Stimulated activated CD8-positive, alpha-beta memory T cell treated with anti-CD3 and anti-CD28 coated beads, Interleukin-15, amount 100 ng/mL, for 1 hour (primary cell): ENCODE measurements around the gene SOX15.
"Not testable (repeated sequence)": the region's sequence is repeated elsewhere in the genome, so short reads cannot be mapped to it uniquely, and the experiment has no call there.

Source experiments
- DNase-seq: peaks from one replicate; pipeline ENCODE4 v3.0.0-alpha.2; 2020; ENCODE audit warnings: low read depth

The SOX15 gene

DNA sequence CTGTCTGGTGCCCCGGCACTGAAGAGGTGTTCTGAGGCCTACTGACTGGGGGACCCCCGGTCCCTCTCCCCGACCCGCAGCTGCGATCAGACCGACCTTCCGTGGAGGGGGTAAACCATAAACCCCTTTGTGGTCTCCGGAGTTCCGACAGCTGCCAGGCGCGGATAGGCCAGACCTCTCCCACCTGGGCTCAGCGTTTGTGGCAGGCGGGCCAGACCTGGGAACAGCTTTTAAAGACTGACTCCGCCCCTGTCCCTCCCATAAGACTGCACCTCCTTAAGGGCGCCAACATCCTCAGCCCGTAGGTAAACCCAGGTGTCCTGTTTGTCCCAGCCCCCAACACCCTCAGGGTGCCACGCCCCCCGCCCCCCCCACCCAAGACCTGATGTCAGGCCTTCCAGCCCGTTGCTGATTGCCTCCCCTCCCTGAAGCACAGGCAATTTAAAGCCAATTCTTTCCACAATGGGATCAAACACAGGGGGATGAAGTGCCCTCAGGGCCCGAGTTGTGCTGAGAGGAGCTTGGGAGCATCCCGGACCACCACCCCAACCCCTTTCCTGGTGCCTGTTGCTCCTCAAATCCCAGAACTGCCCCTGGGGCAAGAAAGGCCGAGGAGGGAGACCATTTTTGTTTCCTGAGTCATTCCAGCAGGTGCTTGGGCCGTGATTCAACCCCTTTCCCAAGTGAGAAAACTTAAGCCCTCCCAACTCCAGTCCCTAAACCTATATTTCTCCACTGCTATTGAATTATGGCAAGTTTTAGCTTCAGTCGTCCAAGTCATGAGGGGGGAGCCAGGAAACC, at the start of gene SOX15:
SOX15 (minus strand) TSS at position 204 of the 801 bp plus-strand sequence. CDS start 418 bp downstream, outside the sequence.
- DNase-seq: no peak

DNA sequence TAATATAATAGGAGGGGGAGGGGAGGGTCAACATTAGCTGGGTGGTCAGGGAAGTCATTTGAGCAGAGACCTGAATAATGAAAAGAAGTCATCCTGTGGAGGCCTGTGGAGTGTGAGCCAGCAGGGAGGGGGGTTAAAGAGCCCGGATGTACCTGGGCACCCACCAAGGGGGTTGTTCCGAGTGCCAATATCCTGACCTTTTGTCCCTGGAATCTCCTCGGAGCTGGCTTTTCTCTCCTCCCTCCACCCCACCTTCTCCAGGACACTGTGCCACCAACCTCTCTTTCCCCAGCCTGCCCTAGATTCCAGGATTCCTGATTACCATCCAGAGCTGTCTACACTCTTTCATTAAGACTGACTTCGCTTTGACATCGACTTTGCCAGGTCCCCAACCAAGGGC, 46.3 kb upstream of the SOX15 start:
- no peak for DNase-seq

DNA sequence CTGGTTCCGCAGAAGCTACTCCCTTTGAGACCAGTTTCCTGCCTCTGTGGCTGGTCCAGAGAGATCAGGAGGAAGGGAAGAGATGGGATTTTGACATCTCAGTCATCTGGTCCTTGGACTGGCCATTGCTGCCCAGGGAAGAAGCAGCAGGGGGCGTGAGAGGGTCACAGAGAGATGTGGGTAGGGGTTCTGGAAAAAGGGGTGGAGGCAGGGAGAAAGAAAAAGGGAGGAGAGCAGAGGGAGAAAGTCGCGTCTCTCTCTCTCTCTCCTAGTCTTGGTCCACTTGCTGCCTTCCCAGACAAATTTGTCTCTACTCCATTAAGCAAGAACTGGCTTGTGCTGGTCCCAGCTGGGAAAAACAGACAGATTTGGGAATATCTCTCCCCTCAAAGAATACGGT, 44.5 kb upstream of the SOX15 start:
- DNase-seq: no peak

GRCh38 chr17:7633093-7633492, 43.2 kb upstream of the SOX15 start:
- DNase-seq: no peak

DNA sequence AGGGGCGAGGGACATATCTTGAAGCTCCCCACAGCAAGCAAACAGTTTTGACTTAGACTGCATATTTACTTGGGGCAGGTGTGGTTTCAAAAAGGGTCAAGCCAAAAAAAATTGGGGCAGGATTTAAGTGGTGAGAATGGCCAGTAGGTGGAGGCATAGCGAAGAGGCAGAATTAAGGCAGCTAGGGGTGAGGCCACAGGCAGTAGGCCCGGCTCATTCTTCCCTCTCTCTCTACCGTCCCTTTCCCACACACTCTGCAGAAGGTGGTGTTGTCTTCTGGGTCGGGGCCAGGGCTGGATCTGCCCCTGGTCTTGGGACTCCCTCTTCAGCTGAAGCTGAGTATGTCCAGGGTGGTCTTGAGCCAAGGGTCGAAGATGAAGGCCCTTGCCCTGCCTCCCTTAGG, 42.6 kb upstream of the SOX15 start:
- DNase-seq: no peak

DNA sequence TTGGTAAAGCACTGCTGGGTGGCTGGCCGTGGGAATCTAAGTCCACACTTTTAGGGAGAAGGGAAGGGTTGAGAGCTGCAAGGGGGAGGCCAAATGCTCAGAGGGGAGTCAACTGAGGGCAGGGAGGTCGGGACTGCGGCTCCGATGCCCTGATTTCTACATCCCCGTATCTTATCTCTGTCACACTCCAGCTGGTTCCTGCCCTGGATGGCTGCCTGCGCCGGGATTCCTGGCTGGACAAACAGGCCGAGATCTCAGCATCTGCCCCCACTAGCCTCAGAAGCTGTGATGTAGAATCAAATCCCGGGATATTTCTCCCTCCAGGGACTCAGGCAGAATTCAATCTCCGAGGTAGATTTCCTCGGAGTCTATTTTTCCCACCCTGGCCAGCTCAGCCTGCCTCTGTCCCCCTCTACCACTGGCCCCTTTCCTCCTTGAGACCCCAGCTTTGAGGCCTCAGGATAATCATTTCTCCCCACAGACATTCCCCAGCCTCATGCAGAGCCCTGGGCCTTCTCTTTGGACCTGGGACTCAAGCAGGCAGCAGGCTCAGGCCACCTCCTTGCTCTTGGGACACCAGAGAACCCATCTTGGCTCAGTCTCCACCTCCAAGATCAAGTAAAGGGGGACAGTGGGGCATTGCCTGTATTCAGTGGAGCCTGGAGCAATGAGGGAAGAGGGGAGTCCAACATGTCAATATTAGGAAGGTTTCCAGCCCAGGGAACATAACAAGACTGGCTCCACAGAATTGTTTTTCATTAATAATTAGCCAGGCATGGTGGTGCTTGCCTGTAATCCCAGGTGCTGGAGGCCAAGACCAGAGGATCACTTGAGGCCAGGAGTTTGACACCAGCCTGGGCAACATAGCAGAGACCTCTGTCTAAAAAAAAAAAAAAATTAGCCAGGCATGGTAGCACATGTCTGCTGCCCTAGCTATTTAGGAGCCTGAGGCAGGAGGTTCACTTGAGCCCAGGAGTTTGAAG, 41.8 kb upstream of the SOX15 start:
- no peak for DNase-seq

GRCh38 chr17:7629939-7630571, 40.2 kb upstream of the SOX15 start, which contains the start of gene SHBG:
Gene SHBG, plus strand, starts transcription at chr17:7630135. Its CDS starts 38 bp downstream, at chr17:7630173.
- no peak for DNase-seq

- peak; percentile 69 for DNase-seq
Measured at GRCh38 chr17:7627250-7628121, 37.6 kb upstream of the SOX15 start, which contains the start of gene SAT2. Gene SAT2, minus strand, starts transcription at chr17:7627821. Its CDS starts 186 bp downstream, at chr17:7627635.

GRCh38 chr17:7626956-7627249, 37.0 kb upstream of the SOX15 start:
- DNase-seq: no peak

GRCh38 chr17:7626307-7626706, 36.4 kb upstream of the SOX15 start:
- DNase-seq: no peak

- not testable (repeated sequence) for DNase-seq
Measured at GRCh38 chr17:7625749-7626148, 35.9 kb upstream of the SOX15 start.

- no peak for DNase-seq
Measured at GRCh38 chr17:7623661-7624060, 33.8 kb upstream of the SOX15 start.

GRCh38 chr17:7620835-7621234, 30.9 kb upstream of the SOX15 start:
- no peak for DNase-seq

GRCh38 chr17:7618608-7619007, 28.7 kb upstream of the SOX15 start:
- DNase-seq: no peak

- no peak for DNase-seq
Measured at GRCh38 chr17:7615265-7615747, 25.4 kb upstream of the SOX15 start.

DNA sequence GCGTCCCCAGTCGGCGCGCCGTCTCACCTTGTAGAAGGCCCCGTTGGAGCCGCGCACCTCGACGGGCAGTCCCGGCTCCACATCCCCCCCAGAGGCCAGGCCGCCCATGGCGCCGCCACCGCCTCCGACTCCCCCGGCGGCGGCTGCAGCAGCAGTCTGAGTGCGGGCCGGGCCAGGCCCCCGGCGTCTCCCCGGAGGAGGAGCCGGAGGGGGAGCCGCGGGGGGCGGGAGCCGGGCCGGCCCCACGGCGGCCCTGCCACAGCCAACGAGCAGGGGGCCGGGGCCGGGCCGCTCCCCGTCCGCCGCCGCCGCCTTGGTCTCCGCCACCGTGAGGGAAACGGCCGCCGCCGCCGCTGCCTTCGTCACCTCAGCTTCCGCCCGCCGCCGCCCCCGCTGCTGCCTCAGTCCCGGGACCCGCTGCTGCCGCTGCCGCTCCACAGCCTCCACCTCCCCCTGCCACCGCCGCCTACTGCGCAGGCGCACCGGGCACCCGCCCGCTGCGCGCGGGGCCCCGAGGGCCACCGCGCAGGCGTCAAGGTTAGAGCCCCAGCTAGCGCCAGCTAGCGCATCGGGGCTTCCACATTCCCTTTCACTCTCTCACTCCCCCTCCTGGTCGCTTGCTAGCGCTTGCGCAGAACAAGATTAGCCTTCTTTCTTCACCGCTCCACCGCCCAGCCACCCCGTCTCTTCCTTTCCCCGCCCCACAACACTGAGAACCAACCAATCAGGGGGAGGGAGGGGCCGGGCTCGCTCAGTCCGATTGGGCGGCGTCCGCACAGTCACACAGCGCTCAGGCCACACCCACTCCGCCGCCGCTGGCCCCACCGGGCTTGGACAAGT, 24.8 kb upstream of the SOX15 start, which contains the start of gene FXR2:
FXR2 (minus strand) TSS at position 473 of the 840 bp plus-strand sequence; CDS start at position 108, 365 bp downstream.
- peak; percentile 94 for DNase-seq

GRCh38 chr17:7613769-7614424, 24.0 kb upstream of the SOX15 start:
- DNase-seq: no peak

DNA sequence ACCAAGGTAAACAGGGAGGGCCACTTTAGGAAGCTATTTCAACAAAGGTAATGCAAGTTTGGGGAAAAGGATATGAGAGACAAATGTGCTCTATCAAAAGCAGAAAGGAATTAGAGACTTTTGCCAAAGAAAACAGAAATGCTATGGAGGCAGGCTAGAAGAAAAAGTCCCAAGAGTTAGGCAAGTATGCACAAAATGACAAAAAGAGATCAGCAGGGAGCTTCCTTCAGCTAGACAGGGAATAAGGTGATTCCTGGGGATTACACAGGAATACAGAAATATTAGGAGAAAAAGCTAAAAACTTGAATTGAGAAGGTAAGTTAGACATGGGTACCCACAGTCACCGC, 22.4 kb upstream of the SOX15 start:
- no peak for DNase-seq

- DNase-seq: no peak
Measured at GRCh38 chr17:7611635-7612293, 21.9 kb upstream of the SOX15 start.
